Ishikawa (cell line): Measurements from ENCODE around the gene SMYD3.

Experiments
- CEBPB ChIP-seq: IDR thresholded peaks from 2 replicates; pipeline ENCODE4 v1.6.1; 2012
- CREB1 ChIP-seq: IDR thresholded peaks from 2 replicates; pipeline ENCODE4 v1.6.1; 2012; ENCODE audit warnings: low read depth
- EGR1 ChIP-seq: IDR thresholded peaks from 2 replicates; pipeline ENCODE4 v1.6.1; 2012
- EP300 ChIP-seq: IDR thresholded peaks from 2 replicates; pipeline ENCODE4 v1.6.1; 2012; ENCODE audit warnings: borderline replicate concordance
- FOXM1 ChIP-seq: IDR thresholded peaks from 2 replicates; pipeline ENCODE4 v1.6.1; 2012; ENCODE audit warnings: low read depth, borderline replicate concordance
- NFIC ChIP-seq: IDR thresholded peaks from 2 replicates; pipeline ENCODE4 v1.6.1; 2012
- RAD21 ChIP-seq: IDR thresholded peaks from 2 replicates; pipeline ENCODE4 v1.6.1; 2012; ENCODE audit warnings: low read depth
- TAF1 ChIP-seq: IDR thresholded peaks from 2 replicates; pipeline ENCODE4 v1.6.1; 2012; ENCODE audit warnings: low read depth, mild to moderate bottlenecking
- TCF12 ChIP-seq: IDR thresholded peaks from 2 replicates; pipeline ENCODE4 v1.6.1; 2012; ENCODE audit warnings: low read depth
- TEAD4 ChIP-seq: IDR thresholded peaks from 2 replicates; pipeline ENCODE4 v1.6.1; 2012
- YY1 ChIP-seq: IDR thresholded peaks from 2 replicates; pipeline ENCODE4 v1.6.1; 2012; ENCODE audit warnings: low read depth
- ZBTB7A ChIP-seq: IDR thresholded peaks from 2 replicates; pipeline ENCODE4 v1.6.1; 2012; ENCODE audit warnings: low read depth
- TF ChIP-seq, protein P1 (sequence below): IDR thresholded peaks from 2 replicates; pipeline ENCODE4 v1.6.1; 2012
- TF ChIP-seq, protein P2 (sequence below): IDR thresholded peaks from 2 replicates; pipeline ENCODE4 v1.6.1; 2012; ENCODE audit warnings: low read depth, mild to moderate bottlenecking
- TF ChIP-seq, protein P3 (sequence below): IDR thresholded peaks from 2 replicates; pipeline ENCODE4 v1.6.1; 2012

The SMYD3 gene

DNA sequence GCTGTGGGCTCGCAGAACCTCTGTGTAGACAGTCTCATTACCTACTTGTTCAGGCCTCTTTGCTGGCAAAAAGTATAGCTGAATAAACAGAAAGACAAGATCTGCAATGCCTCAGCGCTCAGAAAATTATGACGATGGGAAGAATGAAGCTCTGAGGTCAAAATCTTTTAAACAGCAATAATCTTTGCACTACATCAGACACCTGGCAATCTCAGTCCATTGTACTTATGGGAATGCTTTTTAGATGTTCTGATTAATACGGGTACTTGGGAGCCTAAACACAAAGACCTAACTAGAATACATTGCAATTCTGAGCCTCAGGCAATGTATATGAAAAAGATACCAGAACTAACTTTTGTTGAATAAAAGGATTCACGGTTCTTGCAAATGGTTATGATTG is 410.7 kb downstream of the SMYD3 start:
- TF ChIP-seq TCF12: no peak
- TF ChIP-seq EGR1: no peak
- TF ChIP-seq, protein P1, sequence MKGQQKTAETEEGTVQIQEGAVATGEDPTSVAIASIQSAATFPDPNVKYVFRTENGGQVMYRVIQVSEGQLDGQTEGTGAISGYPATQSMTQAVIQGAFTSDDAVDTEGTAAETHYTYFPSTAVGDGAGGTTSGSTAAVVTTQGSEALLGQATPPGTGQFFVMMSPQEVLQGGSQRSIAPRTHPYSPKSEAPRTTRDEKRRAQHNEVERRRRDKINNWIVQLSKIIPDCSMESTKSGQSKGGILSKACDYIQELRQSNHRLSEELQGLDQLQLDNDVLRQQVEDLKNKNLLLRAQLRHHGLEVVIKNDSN: no peak
- TF ChIP-seq, protein P2, sequence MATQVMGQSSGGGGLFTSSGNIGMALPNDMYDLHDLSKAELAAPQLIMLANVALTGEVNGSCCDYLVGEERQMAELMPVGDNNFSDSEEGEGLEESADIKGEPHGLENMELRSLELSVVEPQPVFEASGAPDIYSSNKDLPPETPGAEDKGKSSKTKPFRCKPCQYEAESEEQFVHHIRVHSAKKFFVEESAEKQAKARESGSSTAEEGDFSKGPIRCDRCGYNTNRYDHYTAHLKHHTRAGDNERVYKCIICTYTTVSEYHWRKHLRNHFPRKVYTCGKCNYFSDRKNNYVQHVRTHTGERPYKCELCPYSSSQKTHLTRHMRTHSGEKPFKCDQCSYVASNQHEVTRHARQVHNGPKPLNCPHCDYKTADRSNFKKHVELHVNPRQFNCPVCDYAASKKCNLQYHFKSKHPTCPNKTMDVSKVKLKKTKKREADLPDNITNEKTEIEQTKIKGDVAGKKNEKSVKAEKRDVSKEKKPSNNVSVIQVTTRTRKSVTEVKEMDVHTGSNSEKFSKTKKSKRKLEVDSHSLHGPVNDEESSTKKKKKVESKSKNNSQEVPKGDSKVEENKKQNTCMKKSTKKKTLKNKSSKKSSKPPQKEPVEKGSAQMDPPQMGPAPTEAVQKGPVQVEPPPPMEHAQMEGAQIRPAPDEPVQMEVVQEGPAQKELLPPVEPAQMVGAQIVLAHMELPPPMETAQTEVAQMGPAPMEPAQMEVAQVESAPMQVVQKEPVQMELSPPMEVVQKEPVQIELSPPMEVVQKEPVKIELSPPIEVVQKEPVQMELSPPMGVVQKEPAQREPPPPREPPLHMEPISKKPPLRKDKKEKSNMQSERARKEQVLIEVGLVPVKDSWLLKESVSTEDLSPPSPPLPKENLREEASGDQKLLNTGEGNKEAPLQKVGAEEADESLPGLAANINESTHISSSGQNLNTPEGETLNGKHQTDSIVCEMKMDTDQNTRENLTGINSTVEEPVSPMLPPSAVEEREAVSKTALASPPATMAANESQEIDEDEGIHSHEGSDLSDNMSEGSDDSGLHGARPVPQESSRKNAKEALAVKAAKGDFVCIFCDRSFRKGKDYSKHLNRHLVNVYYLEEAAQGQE: no peak
- TF ChIP-seq YY1: no peak
- no peak for TF ChIP-seq CREB1
- no peak for TF ChIP-seq TAF1
- TF ChIP-seq, protein P3, sequence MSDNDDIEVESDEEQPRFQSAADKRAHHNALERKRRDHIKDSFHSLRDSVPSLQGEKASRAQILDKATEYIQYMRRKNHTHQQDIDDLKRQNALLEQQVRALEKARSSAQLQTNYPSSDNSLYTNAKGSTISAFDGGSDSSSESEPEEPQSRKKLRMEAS: no peak
- TF ChIP-seq CEBPB: no peak
- TF ChIP-seq EP300: no peak
- TF ChIP-seq RAD21: no peak
- no peak for TF ChIP-seq ZBTB7A
- TF ChIP-seq TEAD4: no peak

DNA sequence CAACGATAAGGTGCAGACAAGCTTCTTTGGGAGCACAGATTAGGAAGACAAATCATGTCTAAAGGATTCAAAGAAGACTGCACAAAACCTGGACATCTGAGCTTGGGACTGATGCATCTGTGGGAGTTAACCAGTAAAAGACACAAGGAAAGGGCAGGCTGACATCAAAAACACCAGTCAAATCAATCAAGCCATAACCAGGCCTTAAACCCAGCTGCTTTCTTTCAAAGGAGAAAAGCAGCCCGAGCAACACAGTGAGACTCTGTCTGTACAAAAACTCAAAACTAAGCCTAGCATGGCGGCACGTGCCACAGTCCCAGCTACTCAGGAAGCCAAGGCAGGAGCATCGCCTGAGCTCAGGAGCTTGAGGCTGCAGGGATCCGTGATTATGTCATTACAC is 411.6 kb downstream of the SMYD3 start:
- TF ChIP-seq, protein P3: no peak
- TF ChIP-seq, protein P2: no peak
- TF ChIP-seq ZBTB7A: no peak
- TF ChIP-seq EGR1: no peak
- no peak for TF ChIP-seq YY1
- TF ChIP-seq RAD21: no peak
- TF ChIP-seq FOXM1: no peak
- TF ChIP-seq EP300: no peak
- no peak for TF ChIP-seq CREB1
- TF ChIP-seq NFIC: no peak
- TF ChIP-seq CEBPB: no peak

DNA sequence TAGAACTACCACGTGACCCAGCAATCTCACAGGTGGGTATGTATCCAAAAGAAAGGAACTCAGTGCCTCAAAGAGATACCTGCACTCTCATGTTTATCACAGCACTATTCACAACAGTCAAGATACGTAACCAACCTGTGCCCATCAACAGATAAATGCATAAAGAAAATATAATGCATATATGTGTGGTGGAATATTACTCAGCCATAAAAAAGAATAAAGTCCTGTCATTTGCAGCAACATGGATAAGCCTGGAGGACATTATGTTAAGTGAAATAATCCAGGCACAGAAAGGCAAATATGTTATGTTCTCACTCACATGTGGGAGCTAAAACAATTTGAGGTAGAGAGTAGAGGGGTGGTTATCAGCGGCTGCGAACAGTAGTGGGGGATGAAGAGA is 413.8 kb downstream of the SMYD3 start:
- no peak for TF ChIP-seq NFIC
- no peak for TF ChIP-seq EP300
- no peak for TF ChIP-seq CEBPB
- TF ChIP-seq EGR1: no peak
- TF ChIP-seq, protein P1: no peak

DNA sequence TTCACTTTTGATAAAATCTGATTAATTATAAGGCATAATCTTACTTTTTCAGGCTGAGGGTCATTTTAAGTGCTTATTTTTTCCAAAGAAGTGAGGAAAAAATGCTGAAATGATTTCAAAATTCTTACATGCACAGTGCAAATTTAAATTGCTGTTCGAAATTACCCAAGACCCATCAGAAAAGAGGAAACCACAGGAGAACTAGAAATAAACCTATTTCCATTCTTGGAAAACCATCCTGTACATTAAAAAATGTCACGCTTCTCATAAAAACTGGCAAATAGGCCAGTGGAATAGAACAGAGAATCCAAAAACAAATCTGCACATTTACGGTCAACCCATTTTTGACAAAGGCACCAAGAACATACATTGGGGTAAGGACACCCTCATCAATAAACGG is 414.9 kb downstream of the SMYD3 start:
- TF ChIP-seq CEBPB: no peak
- TF ChIP-seq EGR1: no peak
- TF ChIP-seq EP300: no peak
- no peak for TF ChIP-seq TCF12
- TF ChIP-seq YY1: no peak
- no peak for TF ChIP-seq RAD21
- no peak for TF ChIP-seq CREB1

DNA sequence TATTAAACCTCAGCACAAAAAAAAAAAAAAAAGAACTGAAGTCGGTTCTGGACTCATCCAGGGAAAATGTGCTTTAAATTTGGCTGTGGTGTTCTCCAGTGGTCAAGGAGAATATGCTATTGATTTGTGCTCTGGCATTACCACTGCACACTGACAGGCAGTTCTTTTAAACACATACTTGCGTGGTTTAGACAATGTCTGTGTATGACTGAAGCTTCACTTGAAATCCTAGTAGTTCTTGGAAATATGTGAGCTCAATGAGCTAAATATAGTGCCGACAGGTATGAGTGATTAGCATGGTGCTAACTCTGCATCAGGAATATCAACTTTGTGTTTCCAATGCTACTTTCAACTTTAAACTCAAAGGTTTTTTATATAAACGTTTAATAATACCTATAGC is 415.6 kb downstream of the SMYD3 start:
- no peak for TF ChIP-seq NFIC
- no peak for TF ChIP-seq TCF12
- no peak for TF ChIP-seq FOXM1
- TF ChIP-seq RAD21: no peak
- TF ChIP-seq TAF1: no peak
- TF ChIP-seq CEBPB: no peak
- TF ChIP-seq YY1: no peak
- no peak for TF ChIP-seq EP300
- TF ChIP-seq, protein P2: no peak
- TF ChIP-seq CREB1: no peak
- TF ChIP-seq, protein P1: no peak
- TF ChIP-seq, protein P3: no peak
